T-helper 2 cell treated with Interferon-gamma antibody and Interleukin-4, amounts not matched to agents 5 μg/mL and 100 μg/mL, for 36 hours (primary cell): ENCODE measurements around the gene POGLUT3.

Source experiments
- DNase-seq: peaks from one replicate; pipeline ENCODE4 v3.0.0; 2021; ENCODE audit warnings: low spot score
- H3K27ac Mint-ChIP-seq: one replicate; pipeline ENCODE4 v1.8.0; 2021; ENCODE audit warnings: mild to moderate bottlenecking, mixed read lengths
- H3K27me3 Mint-ChIP-seq: one replicate; pipeline ENCODE4 v1.8.0; 2021; ENCODE audit warnings: low read depth, mixed read lengths
- H3K36me3 Mint-ChIP-seq: one replicate; pipeline ENCODE4 v1.8.0; 2021; ENCODE audit warnings: low read depth, mixed read lengths
- H3K4me1 Mint-ChIP-seq: one replicate; pipeline ENCODE4 v1.8.0; 2021; ENCODE audit warnings: low read depth, mixed read lengths
- H3K4me3 Mint-ChIP-seq: one replicate; pipeline ENCODE4 v1.8.0; 2022; ENCODE audit warnings: mild to moderate bottlenecking, moderate library complexity, mixed read lengths
- H3K9me3 Mint-ChIP-seq: one replicate; pipeline ENCODE4 v1.8.0; 2021; ENCODE audit warnings: mixed read lengths

Gene POGLUT3

DNA sequence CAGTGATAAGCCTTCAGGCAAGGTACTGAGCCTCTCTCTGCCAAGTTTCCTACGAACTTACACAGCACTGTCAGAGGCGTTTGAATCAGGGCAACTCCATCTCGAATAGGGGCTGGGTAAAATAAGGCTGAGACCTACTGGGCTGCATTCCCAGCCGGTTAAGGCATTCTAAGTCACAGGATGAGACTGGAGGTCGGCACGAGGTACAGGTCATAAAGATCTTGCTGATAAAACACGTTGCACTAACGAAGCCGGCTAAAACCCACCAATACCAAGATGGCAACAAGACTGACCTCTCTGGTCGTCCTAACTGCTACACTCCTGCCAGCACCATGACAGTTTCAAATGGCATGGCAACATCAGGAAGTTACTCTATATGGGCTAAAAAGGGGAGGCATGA lies 20.4 kb upstream of the POGLUT3 start:
- Mint-ChIP-seq H3K4me3 (no peak overlapping the region), H3K36me3 (no peaks in the 10 kb centered on the region), H3K27ac (no peak overlapping the region), H3K27me3 (no peaks in the 10 kb centered on the region), H3K4me1 (no peaks in the 10 kb centered on the region), H3K9me3 (no peaks in the 10 kb centered on the region)
- no peak for DNase-seq

DNA sequence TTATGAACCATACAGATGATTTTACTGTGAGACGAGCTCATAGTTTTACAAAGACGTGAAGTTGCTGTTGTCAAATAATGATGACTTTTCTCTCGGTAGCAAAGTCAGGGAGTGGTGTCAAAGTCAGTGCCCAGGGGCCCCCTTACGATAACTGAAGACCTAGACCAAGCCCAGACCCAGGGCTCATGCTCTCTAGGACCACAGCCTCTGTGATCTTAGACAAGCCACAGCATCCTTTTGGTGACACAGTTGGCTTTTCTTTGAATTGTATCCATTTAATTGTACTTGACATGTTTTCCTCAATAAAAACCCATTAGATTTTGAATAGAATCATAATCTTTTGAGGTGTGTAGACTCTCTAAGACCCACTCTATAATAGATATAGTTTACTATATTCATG lies 17.9 kb upstream of the POGLUT3 start:
- Mint-ChIP-seq H3K27ac (no peak overlapping the region), H3K4me3 (no peak overlapping the region), H3K4me1 (no peaks in the 10 kb centered on the region), H3K27me3 (no peaks in the 10 kb centered on the region), H3K9me3 (no peaks in the 10 kb centered on the region), H3K36me3 (no peaks in the 10 kb centered on the region)
- DNase-seq, result no peak

- Mint-ChIP-seq H3K27me3 (no peaks in the 10 kb centered on the region), H3K4me1 (no peaks in the 10 kb centered on the region), H3K27ac (no peak overlapping the region), H3K4me3 (no peak overlapping the region), H3K36me3 (no peaks in the 10 kb centered on the region), H3K9me3 (no peaks in the 10 kb centered on the region)
- no peak for DNase-seq
Measured at GRCh38 chr11:108512708-108513107, 14.5 kb upstream of the POGLUT3 start.

DNA sequence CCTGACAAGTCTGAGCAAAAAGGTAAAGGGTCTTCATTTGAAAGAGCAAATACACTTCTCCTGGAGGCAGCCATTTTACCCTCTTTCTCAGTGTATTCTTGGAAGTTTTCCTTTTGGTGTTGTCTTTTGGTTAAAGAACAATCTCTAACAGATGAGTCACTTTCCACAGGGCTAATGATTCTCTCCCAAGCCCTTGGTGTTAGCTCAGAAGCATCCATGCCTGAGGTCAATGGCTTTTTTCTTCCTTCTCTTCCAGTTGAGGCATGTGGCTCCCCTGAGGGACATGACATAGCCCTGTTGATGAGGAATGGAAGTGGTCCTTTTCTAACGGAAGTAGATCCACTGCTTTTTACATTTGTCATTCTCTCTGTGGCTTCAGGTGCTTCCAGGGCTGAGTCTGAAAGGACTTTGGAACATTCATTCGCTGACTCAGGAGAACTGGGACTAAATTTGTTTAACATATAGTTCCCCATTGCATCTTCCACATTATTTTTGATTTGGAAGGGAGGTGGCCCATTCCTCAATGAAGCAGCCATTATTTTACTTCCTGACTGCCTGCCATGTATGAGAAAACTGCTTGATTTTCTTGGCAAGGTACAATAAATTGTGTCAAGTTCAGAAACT lies 13.8 kb upstream of the POGLUT3 start:
- H3K4me3 Mint-ChIP-seq, result no peak overlapping the region
- H3K36me3 Mint-ChIP-seq, result no peaks in the 10 kb centered on the region
- H3K9me3 Mint-ChIP-seq, result no peaks in the 10 kb centered on the region
- H3K4me1 Mint-ChIP-seq, result no peaks in the 10 kb centered on the region
- H3K27ac Mint-ChIP-seq, result no peak overlapping the region
- H3K27me3 Mint-ChIP-seq, result no peaks in the 10 kb centered on the region
- no peak for DNase-seq

GRCh38 chr11:108508653-108509593 lies 10.7 kb upstream of the POGLUT3 start:
- peaks cover 1% of the 10 kb centered on the region for H3K27me3 Mint-ChIP-seq
- H3K27ac Mint-ChIP-seq, result no peak overlapping the region
- no peaks in the 10 kb centered on the region for H3K36me3 Mint-ChIP-seq
- H3K4me1 Mint-ChIP-seq, result no peaks in the 10 kb centered on the region
- DNase-seq, result no peak
- no peaks in the 10 kb centered on the region for H3K9me3 Mint-ChIP-seq
- no peak overlapping the region for H3K4me3 Mint-ChIP-seq

DNA sequence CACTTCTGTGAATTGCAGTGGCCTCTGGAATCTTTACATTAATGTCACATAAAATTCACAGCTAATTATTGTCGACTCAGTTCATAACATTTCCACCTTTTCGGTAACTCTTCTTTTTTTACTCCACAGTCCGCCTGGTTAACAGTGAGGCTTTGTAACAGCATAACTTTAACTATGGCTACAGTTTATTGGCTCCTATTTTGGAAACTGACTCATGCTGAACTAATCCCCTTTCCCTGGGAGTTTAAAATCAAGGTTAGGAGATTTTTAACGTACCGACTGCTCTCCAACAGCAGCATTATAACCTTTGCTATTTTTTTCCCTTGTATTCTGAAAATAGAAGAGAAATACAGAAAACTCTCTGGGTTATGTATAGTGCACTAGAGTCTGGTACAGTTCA lies 3.2 kb upstream of the POGLUT3 start:
- Mint-ChIP-seq H3K4me1 (peaks cover 9% of the 10 kb centered on the region), H3K9me3 (no peaks in the 10 kb centered on the region), H3K27ac (no peak overlapping the region), H3K36me3 (no peaks in the 10 kb centered on the region), H3K27me3 (peaks cover 8% of the 10 kb centered on the region), H3K4me3 (no peak overlapping the region)
- no peak for DNase-seq

DNA sequence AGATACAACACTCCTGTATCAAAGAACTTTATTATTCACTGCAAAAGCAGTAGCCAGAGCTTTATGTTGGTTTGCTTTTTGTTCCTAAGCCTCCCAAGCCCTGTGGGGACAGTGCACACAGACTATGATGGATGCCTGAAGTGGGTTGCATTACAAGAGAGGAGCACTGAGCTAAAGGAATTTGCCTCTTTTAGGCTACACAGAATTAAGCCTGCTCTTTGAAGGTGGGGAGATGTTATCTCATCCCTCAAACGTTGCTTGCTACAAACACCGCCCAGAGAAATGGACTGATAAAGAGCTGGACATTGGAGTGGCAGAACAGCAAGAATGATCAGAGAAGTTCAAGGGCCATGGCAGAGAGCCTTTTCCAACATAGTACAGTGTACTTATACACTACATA lies 2.5 kb upstream of the POGLUT3 start:
- H3K27me3 Mint-ChIP-seq, result peaks cover 8% of the 10 kb centered on the region
- H3K4me3 Mint-ChIP-seq, result no peak overlapping the region
- H3K4me1 Mint-ChIP-seq, result peaks cover 14% of the 10 kb centered on the region
- H3K9me3 Mint-ChIP-seq, result no peaks in the 10 kb centered on the region
- no peaks in the 10 kb centered on the region for H3K36me3 Mint-ChIP-seq
- H3K27ac Mint-ChIP-seq, result no peak overlapping the region
- DNase-seq, result no peak

GRCh38 chr11:108500169-108500568 lies 2.0 kb upstream of the POGLUT3 start:
- H3K4me3 Mint-ChIP-seq, result no peak overlapping the region
- no peaks in the 10 kb centered on the region for H3K36me3 Mint-ChIP-seq
- H3K4me1 Mint-ChIP-seq, result peaks cover 14% of the 10 kb centered on the region
- no peaks in the 10 kb centered on the region for H3K9me3 Mint-ChIP-seq
- no peak overlapping the region for H3K27ac Mint-ChIP-seq
- H3K27me3 Mint-ChIP-seq, result peaks cover 7% of the 10 kb centered on the region
- DNase-seq, result no peak

DNA sequence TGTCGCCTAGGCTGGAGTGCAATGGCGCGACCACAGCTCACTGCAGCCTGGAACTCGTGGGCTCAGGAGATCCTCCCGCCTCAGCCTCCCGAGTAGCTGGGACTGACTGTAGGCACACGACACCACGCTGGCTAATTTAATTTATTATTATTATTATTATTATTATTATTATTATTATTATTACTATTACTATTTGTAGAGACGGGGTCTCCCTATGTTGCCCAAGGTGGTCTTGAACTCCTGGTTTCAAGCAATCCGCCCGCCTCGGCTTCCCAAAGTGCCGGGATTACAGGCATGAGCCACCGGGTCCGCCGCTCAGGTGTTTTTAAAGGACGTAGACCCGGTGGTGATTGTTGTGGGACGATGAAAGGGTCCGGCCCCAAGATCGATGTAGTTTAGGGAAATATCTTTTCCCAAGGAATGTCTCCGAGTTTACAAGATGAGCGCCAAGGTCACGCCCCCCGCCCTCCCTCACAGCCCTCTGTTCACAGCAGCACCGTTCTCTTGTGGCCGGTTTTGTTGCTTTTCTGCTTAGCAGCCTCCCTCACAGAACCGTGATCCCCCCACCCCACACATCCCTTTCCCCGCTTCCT lies 728 bp upstream of the POGLUT3 start:
- Mint-ChIP-seq H3K4me1 (peaks cover 14% of the 10 kb centered on the region), H3K4me3 (peak overlapping the region; percentile 86), H3K9me3 (no peaks in the 10 kb centered on the region), H3K27ac (peak overlapping the region; percentile 95), H3K27me3 (peaks cover 7% of the 10 kb centered on the region), H3K36me3 (no peaks in the 10 kb centered on the region)
- DNase-seq, result no peak

DNA sequence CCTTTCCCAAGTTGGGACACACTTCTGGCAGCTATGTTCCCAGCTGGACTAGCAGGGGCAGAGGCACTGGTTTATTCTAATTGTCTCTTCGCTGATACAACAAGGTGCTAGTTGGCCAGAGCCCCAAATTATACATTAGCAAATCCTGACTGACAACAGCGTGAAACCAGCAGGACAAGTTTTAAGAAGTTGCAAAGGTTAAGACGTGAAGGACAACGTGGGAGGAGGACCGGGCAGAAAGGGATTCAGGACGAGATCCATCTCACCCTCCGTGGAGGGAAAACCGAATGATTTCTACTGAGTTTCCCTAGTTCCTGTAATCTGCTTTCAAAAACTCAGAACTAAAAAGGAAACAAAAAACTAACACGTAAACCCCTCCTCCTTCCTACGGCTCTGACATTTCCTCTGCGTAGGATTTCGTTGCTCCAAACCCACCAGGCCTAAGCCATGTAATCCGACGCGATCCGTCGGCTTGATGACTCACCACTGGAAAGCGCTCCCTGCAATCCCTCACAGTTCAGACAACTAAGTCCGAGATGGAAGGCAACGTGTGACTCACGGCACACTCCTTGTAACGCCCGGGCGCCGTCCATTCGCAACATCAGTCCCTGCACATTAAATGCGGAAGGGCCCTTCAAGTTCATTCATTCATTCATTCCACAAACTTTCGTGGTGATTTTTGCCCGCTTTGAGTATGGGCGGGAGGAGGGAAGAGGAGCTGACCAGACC lies 703 bp downstream of the POGLUT3 start:
- Mint-ChIP-seq H3K4me3 (peak overlapping the region; percentile 93), H3K9me3 (no peaks in the 10 kb centered on the region), H3K4me1 (peaks cover 14% of the 10 kb centered on the region), H3K27ac (peak overlapping the region; percentile 97), H3K36me3 (peaks cover 2% of the 10 kb centered on the region), H3K27me3 (peaks cover 3% of the 10 kb centered on the region)
- peak; percentile 86 for DNase-seq

DNA sequence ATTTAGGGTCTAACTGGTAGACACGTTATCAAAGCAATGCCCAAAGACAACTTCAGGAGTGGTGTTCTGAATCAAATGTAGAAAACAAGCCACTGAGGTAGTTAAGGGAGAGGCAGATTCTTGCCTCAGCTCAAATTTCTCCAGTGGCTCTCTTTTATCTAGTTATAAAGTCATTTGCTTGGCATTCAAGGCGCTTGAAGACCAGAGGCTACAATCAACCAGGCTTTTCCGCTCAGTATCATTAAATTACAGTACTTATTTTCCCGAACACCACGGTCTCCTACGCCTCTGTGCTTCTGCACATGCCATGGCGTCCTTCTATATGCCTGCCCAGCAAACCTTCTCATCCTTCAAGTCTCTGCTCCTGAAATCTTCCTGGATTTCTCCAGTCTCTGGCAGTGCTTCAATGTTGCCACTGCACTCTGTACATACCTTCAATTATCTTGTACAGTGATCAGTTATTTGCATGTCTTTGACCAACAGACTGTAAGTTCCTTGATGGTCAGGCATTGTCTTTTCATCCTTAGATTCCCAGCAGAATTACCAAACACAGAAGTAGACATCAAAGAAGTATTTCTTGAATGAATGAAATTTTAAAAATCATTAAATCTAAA lies 1.4 kb downstream of the POGLUT3 start:
- no peak for DNase-seq
- H3K27me3 Mint-ChIP-seq, result no peaks in the 10 kb centered on the region
- H3K4me3 Mint-ChIP-seq, result peak overlapping the region; percentile 93
- no peaks in the 10 kb centered on the region for H3K9me3 Mint-ChIP-seq
- H3K4me1 Mint-ChIP-seq, result peaks cover 18% of the 10 kb centered on the region
- peaks cover 4% of the 10 kb centered on the region for H3K36me3 Mint-ChIP-seq
- peak overlapping the region; percentile 62 for H3K27ac Mint-ChIP-seq

GRCh38 chr11:108495326-108495725 lies 2.9 kb downstream of the POGLUT3 start:
- Mint-ChIP-seq H3K27ac (no peak overlapping the region), H3K4me1 (peaks cover 18% of the 10 kb centered on the region), H3K9me3 (no peaks in the 10 kb centered on the region), H3K36me3 (peaks cover 6% of the 10 kb centered on the region), H3K4me3 (no peak overlapping the region), H3K27me3 (no peaks in the 10 kb centered on the region)
- DNase-seq, result no peak

DNA sequence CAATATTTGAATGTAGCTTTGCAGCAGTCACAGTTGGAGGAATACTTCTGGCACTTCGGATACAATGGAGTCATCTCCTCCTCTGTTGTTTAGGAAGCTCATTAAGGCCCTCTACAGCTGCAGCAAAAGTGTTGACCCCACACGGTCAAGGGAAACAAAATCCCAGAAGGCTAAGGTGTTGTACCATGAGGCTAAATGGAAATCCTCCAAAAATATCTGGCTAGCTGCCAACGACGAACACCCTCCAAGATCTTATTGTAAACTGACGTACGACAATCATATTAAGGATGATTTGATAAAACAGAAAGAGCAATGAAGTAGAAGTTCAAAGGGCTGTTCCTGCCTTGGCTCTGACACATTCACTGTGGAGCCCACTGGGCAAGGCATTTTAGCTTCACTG lies 4.0 kb downstream of the POGLUT3 start:
- Mint-ChIP-seq H3K4me3 (no peak overlapping the region), H3K27ac (no peak overlapping the region), H3K4me1 (peaks cover 17% of the 10 kb centered on the region), H3K36me3 (peaks cover 9% of the 10 kb centered on the region), H3K9me3 (no peaks in the 10 kb centered on the region), H3K27me3 (no peaks in the 10 kb centered on the region)
- no peak for DNase-seq
